K562 (cell line): ENCODE measurements around the gene DCAF15. TPM values are rescaled to one million over a fixed set of nuclear protein-coding genes. Genes with fewer than 3 reads are reported as not detected.

ENCODE experiments used
- ATAC-seq: fragments of 200-7000 bp; cut with Tn5 transposase; 3 replicates; pipeline ENCODE4 v1.9.1; 2020; ENCODE audit warnings: moderate library complexity
- BruUV-seq: library from RNA; stranded (reverse); fragments of 400-500 nt; replicated peaks from 2 replicates; lab custom pipeline; 2021; lab: Mats Ljungman, UMichigan
- CTCF ChIA-PET: fragments of 300-600 bp; formaldehyde crosslinking; extraction: SDS; loops from one replicate; lab custom pipeline; 2021; ENCODE audit warnings: low intra/inter-chr PET ratio; lab: Yijun Ruan, JAX
- POLR2A ChIA-PET: fragments of 300-600, 350-650 bp; sonication (Branson Sonifier 250); formaldehyde crosslinking; extraction: SDS; loops from one replicate; lab custom pipeline; 2021; ENCODE audit warnings: antibody characterized with exemption, inconsistent platforms; lab: Yijun Ruan, JAX
- DNase-seq, 4 experiments: peaks; one replicate each; pipeline versions ENCODE4 v3.0.0 to v3.0.0-alpha.2; 2011 to 2018; ENCODE audit warnings: low spot score in 3 of 4, mixed read lengths in 3 of 4; ENCODE audit errors: extremely low read depth in 1 of 4
- FAIRE-seq: peaks from 2 replicates; lab custom pipeline; 2011; peaks lifted over from hg19 to GRCh38; lab: Jason Lieb, UNC
- H2AFZ ChIP-seq: 2 replicates; pipeline ENCODE4 v1.6.0; 2011; ENCODE audit warnings: low read depth, low read length, control low read depth, inconsistent platforms
- H3K27ac ChIP-seq: fragments of 200-600 bp; 3 replicates; pipeline ENCODE4 v1.8.0; 2011; ENCODE audit warnings: low read depth, mild to moderate bottlenecking, control low read depth, inconsistent platforms, low read length, moderate library complexity, mixed read lengths; ENCODE audit errors: extremely low read depth
- H3K27me3 ChIP-seq, 2 experiments: fragments of 300-600 bp in 1 of 2; 2 replicates in 1 of 2; 3 replicates in 1 of 2; pipeline versions ENCODE4 v1.6.0 to v1.8.0; 2011; ENCODE audit warnings: inconsistent platforms in 2 of 2, low read length in 2 of 2, mild to moderate bottlenecking in 1 of 2, mixed read lengths in 1 of 2, moderate library complexity in 1 of 2; ENCODE audit not compliant: control insufficient read depth in 2 of 2, insufficient read depth in 2 of 2
- H3K36me3 ChIP-seq: fragments of 300-600 bp; 3 replicates; pipeline ENCODE4 v1.8.0; 2011; ENCODE audit warnings: mild to moderate bottlenecking, low read length, inconsistent platforms; ENCODE audit not compliant: control insufficient read depth, insufficient read depth
- H3K4me1 ChIP-seq, 2 experiments: fragments of 200-600 bp in 1 of 2; replicated peaks in 1 of 2; 2 replicates in 1 of 2; 3 replicates in 1 of 2; pipeline versions ENCODE4 v1.5.1 to v1.8.0; 2011; ENCODE audit warnings: inconsistent platforms in 2 of 2, low read length in 2 of 2, mild to moderate bottlenecking in 1 of 2, mixed read lengths in 1 of 2, moderate library complexity in 1 of 2; ENCODE audit not compliant: control insufficient read depth in 2 of 2, insufficient read depth in 2 of 2
- H3K4me2 ChIP-seq: 2 replicates; pipeline ENCODE4 v1.6.1; 2011; ENCODE audit warnings: low read length, control low read depth, inconsistent platforms, mixed read lengths; ENCODE audit not compliant: insufficient read depth
- H3K4me3 ChIP-seq: fragments of 200-600 bp; sonication (generic), shearing (Covaris generic); 2 replicates; pipeline ENCODE4 v1.5.1; 2016; ENCODE audit warnings: control low read depth, inconsistent platforms
- H3K79me2 ChIP-seq: fragments of 200-600 bp; 3 replicates; pipeline ENCODE4 v1.8.0; 2011; ENCODE audit warnings: low read length, inconsistent platforms; ENCODE audit not compliant: control insufficient read depth, insufficient read depth
- H3K9ac ChIP-seq, 2 experiments: 2 replicates each; pipeline versions ENCODE4 v1.6.0 to v1.6.1; 2011; ENCODE audit warnings: low read depth in 2 of 2, low read length in 2 of 2, control low read depth in 1 of 2, inconsistent platforms in 1 of 2, mild to moderate bottlenecking in 1 of 2, mixed read lengths in 1 of 2; ENCODE audit not compliant: insufficient read depth in 1 of 2
- H3K9me1 ChIP-seq: one replicate; pipeline ENCODE4 v1.6.0; 2011; ENCODE audit warnings: inconsistent platforms, mild to moderate bottlenecking, low read length, moderate library complexity; ENCODE audit not compliant: control insufficient read depth, insufficient read depth
- H3K9me3 ChIP-seq: replicated peaks from 2 replicates; pipeline ENCODE4 v1.5.1; 2011; ENCODE audit warnings: low read depth, low read length, inconsistent platforms; ENCODE audit not compliant: control insufficient read depth, insufficient read depth
- H4K20me1 ChIP-seq: replicated peaks from 2 replicates; pipeline ENCODE4 v1.6.1; 2011; ENCODE audit warnings: low read length, inconsistent platforms, mixed read lengths; ENCODE audit not compliant: control insufficient read depth, insufficient read depth
- CBX1 ChIP-seq: sonication (generic); IDR thresholded peaks from 2 replicates; pipeline ENCODE4 v1.6.1; 2016; ENCODE audit warnings: antibody characterized with exemption, low read depth, mild to moderate bottlenecking
- DMBX1 ChIP-seq: fragments of 250-450 bp; sonication (Bioruptor Pico); IDR thresholded peaks from 2 replicates; pipeline ENCODE4 v1.8.0; 2022; ENCODE audit warnings: inconsistent platforms, mild to moderate bottlenecking, moderate library complexity, borderline replicate concordance
- EHMT2 ChIP-seq: fragments of 450-650 bp; IDR thresholded peaks from 2 replicates; pipeline ENCODE4 v1.6.1; 2018; ENCODE audit warnings: antibody characterized with exemption
- ETV6 ChIP-seq, 3 experiments: fragments of 150-350 bp in 1 of 3; sonication (generic) in 1 of 3; formaldehyde crosslinking in 1 of 3; IDR thresholded peaks; 2 replicates each; pipeline versions ENCODE4 v1.6.1 to v1.8.0; 2014 to 2022; ENCODE audit warnings: borderline replicate concordance in 2 of 3, low read depth in 2 of 3, antibody characterized with exemption in 1 of 3, low read length in 1 of 3, mild to moderate bottlenecking in 1 of 3, missing genetic modification reagents in 1 of 3
- FOS ChIP-seq: IDR thresholded peaks from 3 replicates; pipeline ENCODE4 v1.6.1; 2011; ENCODE audit not compliant: insufficient read length; ENCODE audit errors: extremely low read depth
- MCM3 ChIP-seq: fragments of 450-650 bp; IDR thresholded peaks from 2 replicates; pipeline ENCODE4 v1.6.1; 2016
- NFYB ChIP-seq: IDR thresholded peaks from 2 replicates; pipeline ENCODE4 v1.6.1; 2011; ENCODE audit warnings: mild to moderate bottlenecking, moderate library complexity; ENCODE audit not compliant: insufficient read length; ENCODE audit errors: extremely low read depth
- NR1H2 ChIP-seq: sonication (generic); formaldehyde crosslinking; IDR thresholded peaks from 2 replicates; pipeline ENCODE4 v1.4.0; 2020; ENCODE audit warnings: mild to moderate bottlenecking, missing genetic modification reagents
- PHF8 ChIP-seq: fragments of 200-600 bp; sonication (generic); IDR thresholded peaks from 2 replicates; pipeline ENCODE4 v1.6.1; 2012; ENCODE audit warnings: mixed run types, mild to moderate bottlenecking, inconsistent platforms, low read length, moderate library complexity, borderline replicate concordance
- RBM25 ChIP-seq: fragments of 200-400 bp; formaldehyde crosslinking; IDR thresholded peaks from 2 replicates; pipeline ENCODE4 v1.6.1; 2018; ENCODE audit warnings: low read length, low read depth, moderate library complexity; ENCODE audit not compliant: severe bottlenecking
- USF1 ChIP-seq: sonication (generic); formaldehyde crosslinking; IDR thresholded peaks from 2 replicates; pipeline ENCODE4 v1.9.0; 2022; ENCODE audit warnings: mild to moderate bottlenecking, missing genetic modification reagents
- USF2 ChIP-seq: sonication (generic); formaldehyde crosslinking; IDR thresholded peaks from 2 replicates; pipeline ENCODE4 v1.5.0; 2020; ENCODE audit warnings: missing genetic modification reagents
- ZNF316 ChIP-seq: fragments of 450-650 bp; IDR thresholded peaks from 2 replicates; pipeline ENCODE4 v1.6.1; 2016
- WGBS: fragments of 100-300 bp; shearing (Covaris generic); methylation state at CpG from one replicate; pipeline ENCODE4 v1.1.6; 2016; ENCODE audit warnings: low coverage, mixed read lengths; ENCODE audit not compliant: insufficient coverage; ENCODE audit errors: missing lambda C conversion rate; 5-methylcytosine and 5-hydroxymethylcytosine counted together
- in situ Hi-C: fragments of 300-500 bp; cut with MboI; formaldehyde crosslinking; loops from 4 replicates; pipeline ENCODE4 v1.15.0; 2018; ENCODE audit warnings: inconsistent platforms, mixed read lengths
- intact Hi-C: fragments of 100-400 bp; cut with micrococcal nuclease; formaldehyde crosslinking; loops from 2 replicates; pipeline ENCODE4 v1.14.2; 2022
- polyA plus RNA-seq, 8 experiments: library from polyadenylated mRNA; depleted of rRNA in 4 of 8; stranded (reverse) in 5 of 8; unstranded in 3 of 8; fragments of >200 nt; fragmentation: Nextera tagmentation in 2 of 8; fragmentation: Illumina TruSeq in 1 of 8; extraction: Ambion mirVana in 2 of 8; extraction: Trizol in 1 of 8; gene quantifications; 2 replicates each; pipeline versions ENCODE4 v1.2.1 to v1.2.3, GENCODE V29; 2011 to 2014; ENCODE audit warnings: inconsistent platforms in 1 of 8, missing spikeins in 1 of 8
- total RNA-seq, 7 experiments: library from RNA; depleted of rRNA in 6 of 7; stranded (reverse); fragments of >200 nt in 6 of 7; fragmentation: Illumina TruSeq in 2 of 7; extraction: Trizol in 2 of 7; gene quantifications; 2 replicates each; pipeline versions ENCODE4 v1.2.1 to v1.2.3, GENCODE V29; 2011 to 2021; ENCODE audit warnings: low replicate concordance in 1 of 7
- TF ChIP-seq, protein P1 (sequence below): fragments of 450-650 bp; IDR thresholded peaks from 2 replicates; pipeline ENCODE4 v1.6.1; 2017; ENCODE audit warnings: antibody characterized with exemption, mild to moderate bottlenecking

The DCAF15 gene
- total and polyA plus RNA-seq, 9 of the 15 experiments (the other 6 are each of a cell fraction or from before 2014, with no cell fraction given) = 0.17 to 68.5 (median 27.7) TPM

- no peaks in the 10 kb centered on the region for H3K9me1 ChIP-seq
- ChIA-PET CTCF (no interaction called here), POLR2A (interaction anchor here (0.6 to 2.5 kb wide), 2 partner anchors 12 to 18 kb away, joined by 3 to 9 read pairs; no protein-coding TSS in a partner anchor)
- WGBS = 30% methylated on average over 1 of the region's 1 CpG
- H2AFZ ChIP-seq = peak overlapping the region; percentile 58; the same call in 1 of the 2 replicates
- no peaks in the 10 kb centered on the region for H3K79me2 ChIP-seq
- FAIRE-seq (peak; percentile 81), DNase-seq (peak; percentile 39 to 76 (median 61)), ATAC-seq (peak; percentile 85)
- H3K36me3 ChIP-seq = no peaks in the 10 kb centered on the region
- 0 out of 2 replicates have a peak, but pooled peaks cover 4% of the 10 kb centered on the region for H4K20me1 ChIP-seq
- H3K9ac ChIP-seq = no peak overlapping the region
- H3K4me2 ChIP-seq = no peak overlapping the region
- intact Hi-C loops = no loop called here
- H3K27ac ChIP-seq = no peak overlapping the region
- peaks cover 0 to 3% of the 10 kb centered on the region in 2 experiments; a peak in 1 of 5 replicates for H3K27me3 ChIP-seq
- no TSS peak for BruUV-seq
- H3K9me3 ChIP-seq = peaks cover 7% of the 10 kb centered on the region; the same call in 1 of the 2 replicates
- in situ Hi-C loops = no loop called here
- H3K4me1 ChIP-seq = peaks cover 0 to 16% of the 10 kb centered on the region in 2 experiments; a peak in 3 of 5 replicates
- no peak overlapping the region for H3K4me3 ChIP-seq
- TF ChIP-seq ETV6 (IDR thresholded peaks at IDR 0.05; ENCODE audit: borderline replicate concordance in 1 of 2, low read depth in 2 of 2, low read length in 1 of 2) = no peak
- TF ChIP-seq ETV6 (CRISPR knock-in tag; IDR thresholded peaks at IDR 0.05; ENCODE audit: borderline replicate concordance) = no peak
- peak; percentile 2; the same call in 1 of the 2 replicates for TF ChIP-seq ZNF316
- TF ChIP-seq NFYB = peak; percentile 43
- TF ChIP-seq, protein P1, sequence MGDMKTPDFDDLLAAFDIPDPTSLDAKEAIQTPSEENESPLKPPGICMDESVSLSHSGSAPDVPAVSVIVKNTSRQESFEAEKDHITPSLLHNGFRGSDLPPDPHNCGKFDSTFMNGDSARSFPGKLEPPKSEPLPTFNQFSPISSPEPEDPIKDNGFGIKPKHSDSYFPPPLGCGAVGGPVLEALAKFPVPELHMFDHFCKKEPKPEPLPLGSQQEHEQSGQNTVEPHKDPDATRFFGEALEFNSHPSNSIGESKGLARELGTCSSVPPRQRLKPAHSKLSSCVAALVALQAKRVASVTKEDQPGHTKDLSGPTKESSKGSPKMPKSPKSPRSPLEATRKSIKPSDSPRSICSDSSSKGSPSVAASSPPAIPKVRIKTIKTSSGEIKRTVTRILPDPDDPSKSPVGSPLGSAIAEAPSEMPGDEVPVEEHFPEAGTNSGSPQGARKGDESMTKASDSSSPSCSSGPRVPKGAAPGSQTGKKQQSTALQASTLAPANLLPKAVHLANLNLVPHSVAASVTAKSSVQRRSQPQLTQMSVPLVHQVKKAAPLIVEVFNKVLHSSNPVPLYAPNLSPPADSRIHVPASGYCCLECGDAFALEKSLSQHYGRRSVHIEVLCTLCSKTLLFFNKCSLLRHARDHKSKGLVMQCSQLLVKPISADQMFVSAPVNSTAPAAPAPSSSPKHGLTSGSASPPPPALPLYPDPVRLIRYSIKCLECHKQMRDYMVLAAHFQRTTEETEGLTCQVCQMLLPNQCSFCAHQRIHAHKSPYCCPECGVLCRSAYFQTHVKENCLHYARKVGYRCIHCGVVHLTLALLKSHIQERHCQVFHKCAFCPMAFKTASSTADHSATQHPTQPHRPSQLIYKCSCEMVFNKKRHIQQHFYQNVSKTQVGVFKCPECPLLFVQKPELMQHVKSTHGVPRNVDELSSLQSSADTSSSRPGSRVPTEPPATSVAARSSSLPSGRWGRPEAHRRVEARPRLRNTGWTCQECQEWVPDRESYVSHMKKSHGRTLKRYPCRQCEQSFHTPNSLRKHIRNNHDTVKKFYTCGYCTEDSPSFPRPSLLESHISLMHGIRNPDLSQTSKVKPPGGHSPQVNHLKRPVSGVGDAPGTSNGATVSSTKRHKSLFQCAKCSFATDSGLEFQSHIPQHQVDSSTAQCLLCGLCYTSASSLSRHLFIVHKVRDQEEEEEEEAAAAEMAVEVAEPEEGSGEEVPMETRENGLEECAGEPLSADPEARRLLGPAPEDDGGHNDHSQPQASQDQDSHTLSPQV = no peak
- no peak for TF ChIP-seq NR1H2 (CRISPR knock-in tag)
- no peak for TF ChIP-seq CBX1
- TF ChIP-seq DMBX1 (CRISPR knock-in tag) = no peak
- TF ChIP-seq EHMT2 = no peak
- TF ChIP-seq USF1 (CRISPR knock-in tag) = peak; percentile 89
- TF ChIP-seq FOS = peak; percentile 18
- no peak for TF ChIP-seq PHF8
- TF ChIP-seq MCM3 = no peak
- peak; percentile 12 for TF ChIP-seq RBM25
- TF ChIP-seq USF2 (CRISPR knock-in tag) = peak; percentile 86
Observed at GRCh38 chr19:13942023-13942684, 10.2 kb upstream of the DCAF15 start.
